Measurements from ENCODE around the gene SHLD1. TPM values are rescaled to one million over a fixed set of nuclear protein-coding genes. Genes with fewer than 3 reads are reported as not detected.
"Not testable (repeated sequence)": the region's sequence is repeated elsewhere in the genome, so short reads cannot be mapped to it uniquely, and the experiment has no call there.

The SHLD1 gene
- total and polyA plus RNA-seq, 2 experiments from 2014 or later, result 8.3 to 9.1 TPM

GRCh38 chr20:5737966-5738365 is 12.2 kb upstream of the SHLD1 start:
- TF ChIP-seq EZH2phosphoT487 (IDR thresholded peaks at IDR 0.05; ENCODE audit: low read depth, severe bottlenecking, unreplicated experiment) (no peak), EZH2 (IDR thresholded peaks at IDR 0.05; ENCODE audit: borderline replicate concordance) (no peak), CTCF (IDR thresholded peaks at IDR 0.05; ENCODE audit: poor library complexity) (no peak)
- Histone ChIP-seq H3K9me2 (replicated peaks; ENCODE audit: insufficient read depth) (no peaks in the 10 kb centered on the region), H3K27ac (peak overlapping the region; percentile 62), H3K79me2 (no peaks in the 10 kb centered on the region), H3K4me3 (no peak overlapping the region), H3K4me2 (peak overlapping the region; percentile 38), H2AFZ (no peak overlapping the region), H3K36me3 (replicated peaks; ENCODE audit: insufficient read depth, low read depth) (no peaks in the 10 kb centered on the region), H4K20me1 (ENCODE audit: insufficient read depth, poor library complexity, severe bottlenecking) (no peaks in the 10 kb centered on the region), H3K4me1 (ENCODE audit: insufficient read depth) (peaks cover 16% of the 10 kb centered on the region), H3K9me3 (ENCODE audit: low read depth) (no peaks in the 10 kb centered on the region), H3K27me3 (no peaks in the 10 kb centered on the region)
- no peak for DNase-seq (ENCODE audit: low spot score)
- WGBS (ENCODE audit: low lambda C conversion rate, missing lambda C conversion rate), result 93% methylated on average over 3 of the region's 3 CpGs

GRCh38 chr20:5740643-5741042 is 9.6 kb upstream of the SHLD1 start:
- H3K9me3 ChIP-seq (ENCODE audit: low read depth); H3K9me2 ChIP-seq (replicated peaks; ENCODE audit: insufficient read depth); H3K4me3 ChIP-seq; DNase-seq (ENCODE audit: low spot score); H2AFZ ChIP-seq; H3K36me3 ChIP-seq (replicated peaks; ENCODE audit: insufficient read depth, low read depth); H3K27me3 ChIP-seq; H4K20me1 ChIP-seq (ENCODE audit: insufficient read depth, poor library complexity, severe bottlenecking); H3K4me2 ChIP-seq; H3K79me2 ChIP-seq; H3K27ac ChIP-seq: not testable (repeated sequence)
- peaks cover 16% of the 10 kb centered on the region for H3K4me1 ChIP-seq (ENCODE audit: insufficient read depth)
- WGBS (ENCODE audit: low lambda C conversion rate, missing lambda C conversion rate), result 99% methylated on average over 5 of the region's 5 CpGs

GRCh38 chr20:5741089-5741488 is 9.1 kb upstream of the SHLD1 start:
- Histone ChIP-seq H3K27ac (no peak overlapping the region), H3K9me2 (replicated peaks; ENCODE audit: insufficient read depth) (no peaks in the 10 kb centered on the region), H3K4me1 (ENCODE audit: insufficient read depth) (peaks cover 16% of the 10 kb centered on the region), H2AFZ (no peak overlapping the region), H3K4me2 (no peak overlapping the region), H3K9me3 (ENCODE audit: low read depth) (no peaks in the 10 kb centered on the region), H3K79me2 (no peaks in the 10 kb centered on the region), H3K4me3 (no peak overlapping the region), H3K36me3 (replicated peaks; ENCODE audit: insufficient read depth, low read depth) (no peaks in the 10 kb centered on the region), H4K20me1 (ENCODE audit: insufficient read depth, poor library complexity, severe bottlenecking) (no peaks in the 10 kb centered on the region), H3K27me3 (no peaks in the 10 kb centered on the region)
- DNase-seq (ENCODE audit: low spot score), result no peak
- no peak for TF ChIP-seq CTCF (IDR thresholded peaks at IDR 0.05; ENCODE audit: poor library complexity)
- TF ChIP-seq EZH2phosphoT487 (IDR thresholded peaks at IDR 0.05; ENCODE audit: low read depth, severe bottlenecking, unreplicated experiment), result no peak
- 92% methylated on average over 2 of the region's 2 CpGs for WGBS (ENCODE audit: low lambda C conversion rate, missing lambda C conversion rate)

GRCh38 chr20:5742041-5742440 is 8.2 kb upstream of the SHLD1 start:
- Histone ChIP-seq H3K9me3 (ENCODE audit: low read depth) (no peaks in the 10 kb centered on the region), H3K79me2 (no peaks in the 10 kb centered on the region), H3K4me1 (ENCODE audit: insufficient read depth) (peaks cover 16% of the 10 kb centered on the region), H3K36me3 (replicated peaks; ENCODE audit: insufficient read depth, low read depth) (no peaks in the 10 kb centered on the region), H3K9me2 (replicated peaks; ENCODE audit: insufficient read depth) (no peaks in the 10 kb centered on the region), H3K27ac (no peak overlapping the region), H3K4me2 (no peak overlapping the region), H4K20me1 (ENCODE audit: insufficient read depth, poor library complexity, severe bottlenecking) (no peaks in the 10 kb centered on the region), H3K4me3 (no peak overlapping the region), H3K27me3 (no peaks in the 10 kb centered on the region), H2AFZ (no peak overlapping the region)
- WGBS (ENCODE audit: low lambda C conversion rate, missing lambda C conversion rate), result 94% methylated on average over 2 of the region's 2 CpGs
- DNase-seq (ENCODE audit: low spot score), result no peak
- TF ChIP-seq EZH2 (IDR thresholded peaks at IDR 0.05; ENCODE audit: borderline replicate concordance), result no peak
- TF ChIP-seq CTCF (IDR thresholded peaks at IDR 0.05; ENCODE audit: poor library complexity), result no peak
- no peak for TF ChIP-seq EZH2phosphoT487 (IDR thresholded peaks at IDR 0.05; ENCODE audit: low read depth, severe bottlenecking, unreplicated experiment)
